Sciatic nerve (tissue), 2 donors: Measurements from ENCODE around the gene SH2D3A. TPM values are rescaled to one million over a fixed set of nuclear protein-coding genes. Genes with fewer than 3 reads are reported as not detected.
"Not testable (repeated sequence)": the region's sequence is repeated elsewhere in the genome, so short reads cannot be mapped to it uniquely, and the experiment has no call there.

Experiments used
- ATAC-seq: fragments of 200-7000 bp; cut with Tn5 transposase; one replicate; pipeline ENCODE4 v1.9.1; 2020; ENCODE audit warnings: mild to moderate bottlenecking, moderate library complexity
- DNase-seq: peaks from one replicate; pipeline ENCODE4 v3.0.0-alpha.2; 2020; ENCODE audit warnings: low spot score
- intact Hi-C: fragments of 100-400 bp; cut with DNase I; formaldehyde crosslinking; loops from one replicate; pipeline ENCODE4 v1.14.2; 2022
- total RNA-seq: library from RNA; stranded (reverse); fragmentation: NEBNext Ultra II Directional; extraction: Animal tissue kit (Norgen Biotek cat#: 25700); gene quantifications from one replicate; pipeline ENCODE4 v1.2.1, GENCODE V29; 2021
- donor health status: DM: no; HTN: no; CAD: no.
- donor health status: DM: no; HTN: no; CAD: no.

The SH2D3A gene
- total RNA-seq: 0.45 TPM

GRCh38 chr19:6767357-6768235 is at the start of gene SH2D3A:
TSS of gene SH2D3A (minus strand) at chr19:6767435. CDS start at chr19:6763748, 3,687 bp downstream.
- ATAC-seq (peak; percentile 57), DNase-seq (peak; percentile 69)
- intact Hi-C loops: no loop called here

- intact Hi-C loops: no loop called here
- ATAC-seq: no peak
- no peak for DNase-seq
Measured at GRCh38 chr19:6813659-6814058, 46.4 kb upstream of the SH2D3A start.

- no peak for DNase-seq
- intact Hi-C loops: no loop called here
Measured at GRCh38 chr19:6812612-6813011, 45.4 kb upstream of the SH2D3A start.

GRCh38 chr19:6811906-6812305 is 44.7 kb upstream of the SH2D3A start:
- DNase-seq: no peak
- ATAC-seq: no peak
- intact Hi-C loops: no loop called here

More at GRCh38 chr19:6812612-6813011, 45.4 kb upstream of the SH2D3A start:
- ATAC-seq: no peak

- ATAC-seq: no peak
Measured at GRCh38 chr19:6811378-6811777, 44.1 kb upstream of the SH2D3A start.

GRCh38 chr19:6809262-6809661 is 42.0 kb upstream of the SH2D3A start:
- intact Hi-C loops: no loop called here
- ATAC-seq (no peak), DNase-seq (no peak)

More at GRCh38 chr19:6811378-6811777, 44.1 kb upstream of the SH2D3A start:
- intact Hi-C loops: no loop called here
- DNase-seq: no peak

GRCh38 chr19:6808494-6808893 is 41.3 kb upstream of the SH2D3A start:
- intact Hi-C loops: no loop called here
- no peak for DNase-seq
- no peak for ATAC-seq

GRCh38 chr19:6807291-6807690 is 40.1 kb upstream of the SH2D3A start:
- DNase-seq (no peak), ATAC-seq (no peak)
- intact Hi-C loops: no loop called here

GRCh38 chr19:6806488-6806887 is 39.3 kb upstream of the SH2D3A start:
- DNase-seq: no peak
- no peak for ATAC-seq
- intact Hi-C loops: no loop called here

- ATAC-seq: no peak
- DNase-seq: no peak
- intact Hi-C loops: no loop called here
Measured at GRCh38 chr19:6803036-6803404, 35.8 kb upstream of the SH2D3A start.

- intact Hi-C loops: no loop called here
- ATAC-seq: peak; percentile 90
- peak; percentile 61 for DNase-seq
Measured at GRCh38 chr19:6802336-6803035, 35.3 kb upstream of the SH2D3A start.

GRCh38 chr19:6801485-6802086 is 34.4 kb upstream of the SH2D3A start:
- peak; percentile 86 for ATAC-seq
- peak; percentile 77 for DNase-seq
- intact Hi-C loops: no loop called here

GRCh38 chr19:6800991-6801484 is 33.8 kb upstream of the SH2D3A start:
- intact Hi-C loops: no loop called here
- ATAC-seq (no peak), DNase-seq (no peak)

GRCh38 chr19:6800160-6800790 is 33.0 kb upstream of the SH2D3A start:
- intact Hi-C loops, ATAC-seq, DNase-seq: not testable (repeated sequence)

- intact Hi-C loops: no loop called here
- DNase-seq: no peak
- no peak for ATAC-seq
Measured at GRCh38 chr19:6797646-6798045, 30.4 kb upstream of the SH2D3A start.

- intact Hi-C loops: no loop called here
- ATAC-seq (no peak), DNase-seq (no peak)
Measured at GRCh38 chr19:6796278-6796677, 29.0 kb upstream of the SH2D3A start.

GRCh38 chr19:6794686-6795431 is 27.6 kb upstream of the SH2D3A start:
- DNase-seq (no peak), ATAC-seq (no peak)
- intact Hi-C loops: no loop called here

- DNase-seq: no peak
- intact Hi-C loops: no loop called here
- no peak for ATAC-seq
Measured at GRCh38 chr19:6793973-6794372, 26.7 kb upstream of the SH2D3A start.

GRCh38 chr19:6793411-6793810 is 26.2 kb upstream of the SH2D3A start:
- DNase-seq: no peak
- no peak for ATAC-seq
- intact Hi-C loops: no loop called here
